GM12878 (cell line): ENCODE measurements around the gene ZFP1. TPM values are rescaled to one million over a fixed set of nuclear protein-coding genes. Genes with fewer than 3 reads are reported as not detected.

ENCODE experiments used
- ATF3 ChIP-seq: IDR thresholded peaks from 2 replicates; pipeline ENCODE4 v1.6.1; 2011; ENCODE audit warnings: low read depth, mild to moderate bottlenecking, low read length, moderate library complexity, borderline replicate concordance; ENCODE audit errors: extremely low read depth
- BACH1 ChIP-seq: fragments of 450-650 bp; IDR thresholded peaks from 2 replicates; pipeline ENCODE4 v1.6.1; 2017; ENCODE audit warnings: mild to moderate bottlenecking, borderline replicate concordance
- BHLHE40 ChIP-seq, 2 experiments: fragments of 450-650 bp in 1 of 2; IDR thresholded peaks; 2 replicates each; pipeline ENCODE4 v1.6.1; 2011 to 2017; ENCODE audit warnings: low read depth in 2 of 2, borderline replicate concordance in 1 of 2, improper control_type of control experiment in 1 of 2, low read length in 1 of 2, mild to moderate bottlenecking in 1 of 2
- CBX3 ChIP-seq: fragments of 200-600 bp; sonication (generic); IDR thresholded peaks from 2 replicates; pipeline ENCODE4 v1.6.1; 2016; ENCODE audit warnings: low read depth, borderline replicate concordance
- DPF2 ChIP-seq: fragments of 450-650 bp; IDR thresholded peaks from 2 replicates; pipeline ENCODE4 v1.6.1; 2017; ENCODE audit warnings: mild to moderate bottlenecking
- E4F1 ChIP-seq: fragments of 450-650 bp; IDR thresholded peaks from 2 replicates; pipeline ENCODE4 v1.6.1; 2018; ENCODE audit warnings: borderline replicate concordance, mild to moderate bottlenecking; ENCODE audit not compliant: partially characterized antibody
- GATAD2B ChIP-seq: fragments of 450-650 bp; conservative IDR thresholded peaks from 2 replicates; pipeline ENCODE4 v1.6.1; 2017; ENCODE audit warnings: low read depth, mild to moderate bottlenecking, moderate library complexity
- IKZF1 ChIP-seq: fragments of 450-650 bp; conservative IDR thresholded peaks from 2 replicates; pipeline ENCODE4 v1.6.1; 2017; ENCODE audit warnings: antibody characterized with exemption, mild to moderate bottlenecking
- JUNB ChIP-seq: IDR thresholded peaks from 2 replicates; pipeline ENCODE4 v1.6.1; 2016; ENCODE audit warnings: antibody characterized with exemption, mild to moderate bottlenecking
- JUND ChIP-seq: IDR thresholded peaks from 2 replicates; pipeline ENCODE4 v1.6.1; 2012; ENCODE audit warnings: low read depth, mild to moderate bottlenecking, low read length, improper control_type of control experiment, moderate library complexity
- NFYB ChIP-seq: IDR thresholded peaks from 2 replicates; pipeline ENCODE4 v1.6.1; 2011; ENCODE audit warnings: low read depth, mild to moderate bottlenecking, low read length, improper control_type of control experiment, moderate library complexity; ENCODE audit not compliant: insufficient read depth
- NKRF ChIP-seq: fragments of 450-650 bp; conservative IDR thresholded peaks from 2 replicates; pipeline ENCODE4 v1.6.1; 2017; ENCODE audit warnings: mild to moderate bottlenecking, moderate library complexity
- NR2C1 ChIP-seq: fragments of 450-650 bp; IDR thresholded peaks from 2 replicates; pipeline ENCODE4 v1.6.1; 2017; ENCODE audit warnings: antibody characterized with exemption, mild to moderate bottlenecking, moderate library complexity
- NR2F1 ChIP-seq: fragments of 450-650 bp; conservative IDR thresholded peaks from 2 replicates; pipeline ENCODE4 v1.6.1; 2017; ENCODE audit warnings: mild to moderate bottlenecking
- PAX5 ChIP-seq: IDR thresholded peaks from 2 replicates; pipeline ENCODE4 v1.6.1; 2011; ENCODE audit warnings: low read depth, low read length, borderline replicate concordance
- POLR2AphosphoS2 ChIP-seq: IDR thresholded peaks from 2 replicates; pipeline ENCODE4 v1.6.1; 2011; ENCODE audit warnings: low read depth, mild to moderate bottlenecking, low read length, improper control_type of control experiment, moderate library complexity
- RB1 ChIP-seq: fragments of 450-650 bp; formaldehyde crosslinking; IDR thresholded peaks from 2 replicates; pipeline ENCODE4 v1.6.1; 2017; ENCODE audit warnings: mild to moderate bottlenecking, borderline replicate concordance
- SPI1 ChIP-seq: IDR thresholded peaks from 2 replicates; pipeline ENCODE4 v1.6.1; 2011; ENCODE audit warnings: low read depth, mild to moderate bottlenecking, low read length, moderate library complexity, borderline replicate concordance; ENCODE audit not compliant: insufficient read depth
- SUPT20H ChIP-seq: IDR thresholded peaks from 2 replicates; pipeline ENCODE4 v1.6.1; 2011; ENCODE audit warnings: low read depth, mild to moderate bottlenecking, low read length, moderate library complexity, borderline replicate concordance; ENCODE audit not compliant: control insufficient read depth
- TBL1XR1 ChIP-seq: IDR thresholded peaks from 2 replicates; pipeline ENCODE4 v1.6.1; 2012; ENCODE audit warnings: low read depth, low read length, improper control_type of control experiment
- TCF7 ChIP-seq: IDR thresholded peaks from 2 replicates; pipeline ENCODE4 v1.6.1; 2014; ENCODE audit warnings: antibody characterized with exemption, borderline replicate concordance
- WRNIP1 ChIP-seq: IDR thresholded peaks from 2 replicates; pipeline ENCODE4 v1.6.1; 2011; ENCODE audit warnings: low read depth, low read length, improper control_type of control experiment, borderline replicate concordance
- YY1 ChIP-seq: IDR thresholded peaks from 2 replicates; pipeline ENCODE4 v1.6.1; 2011; ENCODE audit warnings: low read depth, mild to moderate bottlenecking, low read length
- ZNF24 ChIP-seq: fragments of 450-650 bp; IDR thresholded peaks from 2 replicates; pipeline ENCODE4 v1.6.1; 2017; ENCODE audit warnings: antibody characterized with exemption, mild to moderate bottlenecking
- polyA plus RNA-seq, 11 experiments: library from polyadenylated mRNA; depleted of rRNA in 4 of 11; unstranded in 6 of 11; stranded (reverse) in 5 of 11; fragments of >200 nt; fragmentation: Nextera tagmentation in 4 of 11; fragmentation: Illumina TruSeq in 1 of 11; extraction: Ambion mirVana in 4 of 11; extraction: Trizol in 1 of 11; gene quantifications; 1 replicate in 1 of 11; 2 replicates in 10 of 11; pipeline versions ENCODE4 v1.2.1 to v1.2.3, GENCODE V29; 2011 to 2016; ENCODE audit warnings: inconsistent platforms in 2 of 11, missing spikeins in 2 of 11, low read depth in 1 of 11
- total RNA-seq, 4 experiments: library from RNA; depleted of rRNA in 3 of 4; stranded (reverse); fragments of >200 nt in 3 of 4; fragmentation: Illumina TruSeq in 1 of 4; extraction: Trizol in 1 of 4; gene quantifications; 2 replicates each; pipeline versions ENCODE4 v1.2.1 to v1.2.3, GENCODE V29; 2013 to 2021
- TF ChIP-seq, protein P1 (sequence below): IDR thresholded peaks from 2 replicates; pipeline ENCODE4 v1.6.1; 2012; ENCODE audit warnings: low read depth, low read length, improper control_type of control experiment
- TF ChIP-seq, protein P2 (sequence below): fragments of 150-350 bp; IDR thresholded peaks from 2 replicates; pipeline ENCODE4 v1.6.1; 2014; ENCODE audit warnings: mild to moderate bottlenecking, low read depth, low read length

The ZFP1 gene
- total and polyA plus RNA-seq, 10 of the 15 experiments (the other 5 are each of a cell fraction or from before 2014, with no cell fraction given) = 3.5 to 17.6 (median 14.7) TPM

DNA sequence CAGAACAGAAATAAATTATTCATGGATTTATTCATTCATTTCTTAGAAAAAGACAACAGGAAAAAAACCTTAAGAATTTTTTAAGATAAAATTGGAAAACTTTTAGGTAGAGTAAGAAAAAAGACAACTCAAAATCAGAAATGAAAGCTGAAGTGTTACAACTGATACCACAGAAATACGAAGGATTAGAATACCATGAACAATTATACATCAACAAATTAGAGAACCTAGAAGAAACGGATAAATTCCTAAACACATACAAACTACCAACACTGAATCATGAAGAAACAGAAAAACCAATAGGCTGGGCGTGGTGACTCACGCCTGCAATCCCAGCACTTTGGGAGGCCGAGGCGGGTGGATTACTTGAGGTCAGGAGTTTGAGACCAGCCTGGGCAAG is 30.9 kb downstream of the ZFP1 start (continued):
- TF ChIP-seq TBL1XR1 (no peak), NFYB (no peak), TCF7 (no peak), SPI1 (peak; percentile 64; the same call in 1 of the 2 replicates), POLR2AphosphoS2 (no peak), NKRF (no peak), ZNF24 (no peak), ATF3 (no peak), BHLHE40 (IDR thresholded peaks at IDR 0.05; ENCODE audit: borderline replicate concordance in 1 of 2, low read depth in 2 of 2, low read length in 1 of 2) (no peak), NR2C1 (no peak), RB1 (no peak), E4F1 (no peak), JUNB (peak; percentile 62), CBX3 (no peak), SUPT20H (no peak), GATAD2B (no peak), WRNIP1 (no peak), IKZF1 (0 out of 2 replicates have a peak, but pooled peaks have one; percentile 25), BACH1 (no peak), JUND (no peak), PAX5 (no peak), YY1 (no peak), DPF2 (0 out of 2 replicates have a peak, but pooled peaks have one; percentile 49), NR2F1 (no peak)
- TF ChIP-seq, protein P1, sequence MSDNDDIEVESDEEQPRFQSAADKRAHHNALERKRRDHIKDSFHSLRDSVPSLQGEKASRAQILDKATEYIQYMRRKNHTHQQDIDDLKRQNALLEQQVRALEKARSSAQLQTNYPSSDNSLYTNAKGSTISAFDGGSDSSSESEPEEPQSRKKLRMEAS = no peak
- TF ChIP-seq, protein P2, sequence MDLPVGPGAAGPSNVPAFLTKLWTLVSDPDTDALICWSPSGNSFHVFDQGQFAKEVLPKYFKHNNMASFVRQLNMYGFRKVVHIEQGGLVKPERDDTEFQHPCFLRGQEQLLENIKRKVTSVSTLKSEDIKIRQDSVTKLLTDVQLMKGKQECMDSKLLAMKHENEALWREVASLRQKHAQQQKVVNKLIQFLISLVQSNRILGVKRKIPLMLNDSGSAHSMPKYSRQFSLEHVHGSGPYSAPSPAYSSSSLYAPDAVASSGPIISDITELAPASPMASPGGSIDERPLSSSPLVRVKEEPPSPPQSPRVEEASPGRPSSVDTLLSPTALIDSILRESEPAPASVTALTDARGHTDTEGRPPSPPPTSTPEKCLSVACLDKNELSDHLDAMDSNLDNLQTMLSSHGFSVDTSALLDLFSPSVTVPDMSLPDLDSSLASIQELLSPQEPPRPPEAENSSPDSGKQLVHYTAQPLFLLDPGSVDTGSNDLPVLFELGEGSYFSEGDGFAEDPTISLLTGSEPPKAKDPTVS = no peak
